ENCODE data around the gene ABCA7.

Gene ABCA7

DNA sequence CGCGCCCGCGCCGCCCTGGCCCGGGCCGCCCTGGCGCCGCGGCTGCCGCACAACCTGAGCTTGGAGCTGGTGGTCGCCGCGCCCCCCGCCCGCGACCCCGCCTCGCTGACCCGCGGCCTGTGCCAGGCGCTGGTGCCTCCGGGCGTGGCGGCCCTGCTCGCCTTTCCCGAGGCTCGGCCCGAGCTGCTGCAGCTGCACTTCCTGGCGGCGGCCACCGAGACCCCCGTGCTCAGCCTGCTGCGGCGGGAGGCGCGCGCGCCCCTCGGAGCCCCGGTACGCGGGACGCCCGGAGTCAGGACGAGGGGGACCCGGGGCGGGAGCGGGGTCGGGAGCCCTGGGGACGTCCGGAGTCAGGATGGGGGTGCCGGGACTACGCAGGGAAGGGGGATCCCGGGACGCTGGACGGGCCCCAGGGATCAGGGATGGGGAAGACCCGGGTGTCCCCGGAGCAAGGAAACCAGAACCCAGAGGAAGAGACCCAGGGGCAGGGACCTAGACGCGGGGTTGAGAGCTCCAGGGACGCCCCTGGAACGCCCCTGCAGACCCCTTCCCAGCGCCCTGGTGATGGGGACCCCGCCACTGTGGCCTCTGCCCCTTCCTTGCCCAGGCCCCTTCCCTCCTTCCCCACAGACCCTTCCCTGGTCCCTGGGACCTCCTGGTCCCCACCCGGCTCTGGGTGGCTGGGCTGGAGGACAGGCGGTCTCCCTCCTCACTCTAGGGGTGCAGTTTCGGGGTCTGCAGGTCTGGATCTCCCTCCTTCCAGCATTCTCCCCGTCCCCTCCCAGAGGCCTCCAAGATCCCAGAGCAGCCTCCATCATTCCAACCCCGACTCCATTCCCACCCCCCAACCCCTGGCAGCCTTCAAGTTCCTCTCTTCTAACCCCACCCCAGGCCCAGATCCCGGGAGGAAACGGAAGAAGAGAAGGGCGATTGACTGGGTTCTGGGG lies 39.0 kb upstream of the ABCA7 start:
- DNase-seq (ENCODE audit: extremely low spot score) = no peak
- ChIA-PET CTCF (interaction anchor here (0.6 to 1.1 kb wide), 3 partner anchors 9 to 211 kb away, joined by 3 to 5 read pairs (median 5); no protein-coding TSS in a partner anchor), POLR2A (interaction anchor here (0.8 kb wide), 1 partner anchor 13 kb away, joined by 3 read pairs; no protein-coding TSS in a partner anchor)
- TF ChIP-seq HDGF (IDR thresholded peaks at IDR 0.05; ENCODE audit: borderline replicate concordance) (no peak), L3MBTL2 (conservative IDR thresholded peaks at IDR 0.05) (no peak), ARNT (IDR thresholded peaks at IDR 0.05) (no peak), NFRKB (IDR thresholded peaks at IDR 0.05) (no peak), FOXK2 (IDR thresholded peaks at IDR 0.05) (no peak), LEF1 (IDR thresholded peaks at IDR 0.05; ENCODE audit: borderline replicate concordance) (no peak), CTBP1 (IDR thresholded peaks at IDR 0.05; ENCODE audit: borderline replicate concordance) (no peak)

DNA sequence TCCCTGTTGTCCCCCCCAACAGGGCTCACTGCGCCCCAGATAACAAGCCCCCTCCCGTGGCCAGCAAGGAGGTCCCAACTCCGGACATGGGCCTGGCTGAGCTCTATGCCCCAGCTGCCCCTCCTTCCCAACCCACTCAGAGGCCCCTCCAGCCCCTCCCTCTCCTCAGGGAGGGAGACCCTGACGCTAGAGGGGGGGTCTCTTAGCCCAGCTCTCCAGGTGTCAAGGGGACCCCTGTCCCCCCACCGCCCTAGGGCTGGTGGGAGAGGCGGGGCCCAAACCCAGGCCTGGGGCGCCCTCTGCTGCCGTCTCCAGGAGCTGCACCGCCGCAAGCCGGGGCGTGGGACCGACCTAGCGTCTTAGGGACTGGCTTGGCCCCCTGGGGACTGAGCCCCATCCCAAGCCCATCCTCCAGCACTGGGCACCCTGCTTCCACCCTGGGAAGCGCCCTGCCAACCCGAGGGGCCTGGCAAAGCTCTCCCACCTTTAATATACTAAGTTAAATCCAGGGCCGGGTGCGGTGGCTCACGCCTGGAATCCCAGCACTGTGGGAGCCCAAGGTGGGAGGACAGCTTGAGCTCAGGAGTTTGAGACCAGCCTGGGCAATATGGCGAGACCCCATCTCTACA lies 38.3 kb upstream of the ABCA7 start:
- ChIA-PET CTCF (interaction anchor here (0.6 to 1.1 kb wide), 2 partner anchors 9 to 212 kb away, joined by 3 to 5 read pairs; no protein-coding TSS in a partner anchor), POLR2A (interaction anchor here (0.8 kb wide), 1 partner anchor 14 kb away, joined by 3 read pairs; no protein-coding TSS in a partner anchor)
- peak; percentile 65 for DNase-seq (ENCODE audit: extremely low spot score)
- TF ChIP-seq SP1 (IDR thresholded peaks at IDR 0.05) = no peak
- no peak for TF ChIP-seq ELF4 (IDR thresholded peaks at IDR 0.05)
- no peak for TF ChIP-seq FOXK2 (IDR thresholded peaks at IDR 0.05)
- TF ChIP-seq ZNF384 (IDR thresholded peaks at IDR 0.05) = no peak
- no peak for TF ChIP-seq NFRKB (IDR thresholded peaks at IDR 0.05)
- TF ChIP-seq ARNT (IDR thresholded peaks at IDR 0.05) = no peak
- no peak for TF ChIP-seq FOXA1 (IDR thresholded peaks at IDR 0.05)
- no peak for TF ChIP-seq SUZ12 (IDR thresholded peaks at IDR 0.05)
- TF ChIP-seq HDGF (IDR thresholded peaks at IDR 0.05; ENCODE audit: borderline replicate concordance) = no peak
- no peak for TF ChIP-seq L3MBTL2 (conservative IDR thresholded peaks at IDR 0.05)
- no peak for TF ChIP-seq TARDBP (IDR thresholded peaks at IDR 0.05)
- TF ChIP-seq LEF1 (IDR thresholded peaks at IDR 0.05; ENCODE audit: borderline replicate concordance) = no peak
- no peak for TF ChIP-seq BHLHE40 (IDR thresholded peaks at IDR 0.05; ENCODE audit: borderline replicate concordance)
- TF ChIP-seq, protein P1, sequence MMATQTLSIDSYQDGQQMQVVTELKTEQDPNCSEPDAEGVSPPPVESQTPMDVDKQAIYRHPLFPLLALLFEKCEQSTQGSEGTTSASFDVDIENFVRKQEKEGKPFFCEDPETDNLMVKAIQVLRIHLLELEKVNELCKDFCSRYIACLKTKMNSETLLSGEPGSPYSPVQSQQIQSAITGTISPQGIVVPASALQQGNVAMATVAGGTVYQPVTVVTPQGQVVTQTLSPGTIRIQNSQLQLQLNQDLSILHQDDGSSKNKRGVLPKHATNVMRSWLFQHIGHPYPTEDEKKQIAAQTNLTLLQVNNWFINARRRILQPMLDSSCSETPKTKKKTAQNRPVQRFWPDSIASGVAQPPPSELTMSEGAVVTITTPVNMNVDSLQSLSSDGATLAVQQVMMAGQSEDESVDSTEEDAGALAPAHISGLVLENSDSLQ (IDR thresholded peaks at IDR 0.05) = no peak
- TF ChIP-seq CTBP1 (IDR thresholded peaks at IDR 0.05; ENCODE audit: borderline replicate concordance) = no peak
- no peak for TF ChIP-seq FOXM1 (IDR thresholded peaks at IDR 0.05; ENCODE audit: borderline replicate concordance)

DNA sequence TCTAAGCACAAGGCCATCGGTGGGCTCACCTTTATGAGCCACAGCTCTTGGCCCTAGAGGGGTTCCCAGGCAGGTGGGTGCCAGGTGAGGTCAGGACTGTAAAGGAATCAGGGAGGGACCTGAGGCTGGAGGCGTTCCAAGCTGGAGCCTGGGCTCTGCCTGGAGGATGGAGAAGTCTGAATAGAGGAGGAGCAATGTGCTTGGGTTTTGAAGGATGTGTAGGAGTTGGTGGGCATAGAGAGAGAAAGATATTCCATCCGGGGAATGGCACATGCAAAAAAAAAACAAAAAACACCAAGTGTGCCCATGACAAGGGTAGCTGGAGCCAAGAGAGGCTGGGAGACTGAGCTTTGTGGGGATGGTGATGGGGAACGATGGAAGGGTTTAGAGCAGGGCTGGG lies 37.3 kb upstream of the ABCA7 start:
- no peak for DNase-seq (ENCODE audit: extremely low spot score)
- TF ChIP-seq NFRKB (IDR thresholded peaks at IDR 0.05) = no peak
- no peak for TF ChIP-seq L3MBTL2 (conservative IDR thresholded peaks at IDR 0.05)
- no peak for TF ChIP-seq ELF4 (IDR thresholded peaks at IDR 0.05)
- TF ChIP-seq FOXM1 (IDR thresholded peaks at IDR 0.05; ENCODE audit: borderline replicate concordance) = no peak
- TF ChIP-seq ZNF384 (IDR thresholded peaks at IDR 0.05) = no peak
- no peak for TF ChIP-seq BHLHE40 (IDR thresholded peaks at IDR 0.05; ENCODE audit: borderline replicate concordance)
- no peak for TF ChIP-seq HDGF (IDR thresholded peaks at IDR 0.05; ENCODE audit: borderline replicate concordance)
- TF ChIP-seq FOXK2 (IDR thresholded peaks at IDR 0.05) = no peak
- TF ChIP-seq SP1 (IDR thresholded peaks at IDR 0.05) = no peak
- no peak for TF ChIP-seq CTBP1 (IDR thresholded peaks at IDR 0.05; ENCODE audit: borderline replicate concordance)
- no peak for TF ChIP-seq SUZ12 (IDR thresholded peaks at IDR 0.05)
- no peak for TF ChIP-seq LEF1 (IDR thresholded peaks at IDR 0.05; ENCODE audit: borderline replicate concordance)
- TF ChIP-seq TARDBP (IDR thresholded peaks at IDR 0.05) = no peak
- no peak for TF ChIP-seq ARNT (IDR thresholded peaks at IDR 0.05)
- TF ChIP-seq FOXA1 (IDR thresholded peaks at IDR 0.05) = no peak
- TF ChIP-seq, protein P1 (IDR thresholded peaks at IDR 0.05) = no peak
- POLR2A ChIA-PET = no interaction called here
- CTCF ChIA-PET = no interaction called here

DNA sequence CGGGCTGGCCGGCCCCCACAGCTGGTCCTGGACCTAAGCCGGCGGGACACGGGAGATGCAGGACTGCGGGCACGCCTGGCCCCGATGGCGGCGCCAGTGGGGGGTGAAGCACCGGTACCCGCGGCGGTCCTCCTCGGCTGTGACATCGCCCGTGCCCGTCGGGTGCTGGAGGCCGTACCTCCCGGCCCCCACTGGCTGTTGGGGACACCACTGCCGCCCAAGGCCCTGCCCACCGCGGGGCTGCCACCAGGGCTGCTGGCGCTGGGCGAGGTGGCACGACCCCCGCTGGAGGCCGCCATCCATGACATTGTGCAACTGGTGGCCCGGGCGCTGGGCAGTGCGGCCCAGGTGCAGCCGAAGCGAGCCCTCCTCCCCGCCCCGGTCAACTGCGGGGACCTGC lies 36.6 kb upstream of the ABCA7 start:
- no peak for TF ChIP-seq FOXA1 (IDR thresholded peaks at IDR 0.05)
- POLR2A ChIA-PET = interaction anchor here (1.0 kb wide), 1 partner anchor 18 kb away, joined by 3 read pairs; the partner anchor contains the start of gene RNU6-2
- no peak for DNase-seq (ENCODE audit: extremely low spot score)
- CTCF ChIA-PET = no interaction called here

DNA sequence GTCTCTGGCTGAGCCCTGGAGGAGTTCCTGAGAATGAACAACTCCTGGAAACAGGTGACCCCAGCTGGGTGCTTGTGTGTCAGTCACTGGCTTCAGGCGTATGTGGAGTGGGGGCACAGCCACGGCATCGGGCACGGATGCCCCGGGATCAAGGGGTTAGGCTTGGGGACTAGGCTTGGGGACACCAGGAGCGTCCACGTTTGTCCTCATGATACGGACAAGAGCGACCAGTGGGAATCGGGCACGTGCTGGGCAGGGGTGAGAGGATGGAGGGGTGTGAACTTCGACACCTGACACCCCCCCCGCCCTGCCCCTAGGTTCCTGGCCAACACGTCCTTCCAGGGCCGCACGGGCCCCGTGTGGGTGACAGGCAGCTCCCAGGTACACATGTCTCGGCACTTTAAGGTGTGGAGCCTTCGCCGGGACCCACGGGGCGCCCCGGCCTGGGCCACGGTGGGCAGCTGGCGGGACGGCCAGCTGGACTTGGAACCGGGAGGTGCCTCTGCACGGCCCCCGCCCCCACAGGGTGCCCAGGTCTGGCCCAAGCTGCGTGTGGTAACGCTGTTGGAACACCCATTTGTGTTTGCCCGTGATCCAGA lies 35.6 kb upstream of the ABCA7 start:
- no peak for TF ChIP-seq NFRKB (IDR thresholded peaks at IDR 0.05)
- TF ChIP-seq, protein P1 (IDR thresholded peaks at IDR 0.05) = no peak
- TF ChIP-seq TARDBP (IDR thresholded peaks at IDR 0.05) = no peak
- TF ChIP-seq FOXM1 (IDR thresholded peaks at IDR 0.05; ENCODE audit: borderline replicate concordance) = no peak
- no peak for TF ChIP-seq L3MBTL2 (conservative IDR thresholded peaks at IDR 0.05)
- no peak for TF ChIP-seq HDGF (IDR thresholded peaks at IDR 0.05; ENCODE audit: borderline replicate concordance)
- no peak for TF ChIP-seq ARNT (IDR thresholded peaks at IDR 0.05)
- TF ChIP-seq ELF4 (IDR thresholded peaks at IDR 0.05) = no peak
- TF ChIP-seq SUZ12 (IDR thresholded peaks at IDR 0.05) = no peak
- TF ChIP-seq CTBP1 (IDR thresholded peaks at IDR 0.05; ENCODE audit: borderline replicate concordance) = no peak
- TF ChIP-seq SP1 (IDR thresholded peaks at IDR 0.05) = no peak
- POLR2A ChIA-PET = interaction anchor here (0.8 to 1.0 kb wide), 2 partner anchors 17 to 23 kb away, joined by 3 read pairs; partner anchors contain the start of genes CNN2 and RNU6-2
- DNase-seq (ENCODE audit: extremely low spot score) = no peak
- CTCF ChIA-PET = interaction anchor here (0.6 kb wide), 1 partner anchor 13 kb away, joined by 4 read pairs; no protein-coding TSS in a partner anchor

Measured in HEK293T (cell line).